Mammary epithelial cell (primary cell): ENCODE results near the gene LYRM9.

ENCODE experiments used
- CTCF ChIP-seq, 2 donors: IDR thresholded peaks in 1 of 2; conservative IDR thresholded peaks in 1 of 2; 2 replicates each; pipeline ENCODE4 v1.5.1; 2011 to 2012; ENCODE audit warnings: inconsistent platforms in 2 of 2, low read length in 2 of 2, mild to moderate bottlenecking in 2 of 2, control low read depth in 1 of 2, low read depth in 1 of 2; ENCODE audit not compliant: insufficient read depth in 1 of 2; ENCODE audit errors: extremely low read depth in 1 of 2
- EZH2 ChIP-seq: IDR thresholded peaks from 2 replicates; pipeline ENCODE4 v1.6.1; 2012; ENCODE audit warnings: low read length, inconsistent platforms, borderline replicate concordance

DNA sequence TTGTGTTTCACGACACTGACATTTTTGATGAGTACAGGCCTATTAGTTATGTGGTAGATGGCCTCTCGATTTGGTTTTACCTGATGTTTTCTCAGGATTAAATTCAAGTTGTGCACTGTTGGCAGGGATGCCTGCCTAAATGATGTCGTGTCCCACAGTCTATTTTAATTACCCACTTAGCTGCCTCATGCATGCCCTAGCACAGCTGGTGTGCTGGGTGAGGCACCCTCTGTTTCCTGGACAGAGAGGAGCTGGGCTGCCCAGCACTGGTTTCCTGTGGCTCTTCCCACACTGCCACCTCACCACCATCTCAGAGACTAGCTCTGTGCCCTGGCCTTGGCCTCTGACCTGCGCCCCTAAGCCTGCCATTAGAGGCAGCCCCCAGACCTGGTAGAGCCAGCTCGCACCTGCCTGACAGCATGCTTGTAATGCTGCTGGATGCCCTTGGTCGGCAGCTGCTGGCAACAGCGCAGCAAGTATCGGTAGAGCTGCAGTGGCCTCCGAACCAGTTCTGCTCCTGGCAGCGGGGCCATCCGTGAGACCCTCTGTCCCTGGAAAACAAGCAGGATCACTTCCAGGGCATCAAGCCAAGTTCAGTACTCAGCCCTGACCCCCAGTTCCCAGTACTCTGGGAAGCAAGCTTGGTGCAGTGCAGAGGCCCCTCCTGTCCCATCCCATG is 10.9 kb downstream of the LYRM9 start:
- TF ChIP-seq CTCF (conservative IDR thresholded peaks at IDR 0.05 in 1 of 2, IDR thresholded peaks at IDR 0.05 in 1 of 2; ENCODE audit: extremely low read depth in 1 of 2, insufficient read depth in 1 of 2, low read depth in 1 of 2, low read length in 2 of 2) (no peak), EZH2 (no peak)
